Endothelial cell of umbilical vein (primary cell): ENCODE measurements around the gene ROPN1B. TPM values are rescaled to one million over a fixed set of nuclear protein-coding genes. Genes with fewer than 3 reads are reported as not detected.

Source experiments
- BruUV-seq: library from RNA; stranded (reverse); fragments of 400-500 nt; replicated peaks from 2 replicates; lab custom pipeline; 2021; lab: Mats Ljungman, UMichigan
- CTCF ChIA-PET: fragments of 300-600, 350-600 bp; sonication (Branson Sonifier 250); formaldehyde crosslinking; loops from one replicate; lab custom pipeline; 2021; ENCODE audit warnings: antibody characterized with exemption, inconsistent platforms; lab: Charles Lee
- POLR2A ChIA-PET: fragments of 300-600, 350-600 bp; sonication (Branson Sonifier 250); formaldehyde crosslinking; loops from one replicate; lab custom pipeline; 2021; ENCODE audit warnings: antibody characterized with exemption, inconsistent platforms; lab: Charles Lee
- DNase-seq: peaks from one replicate; pipeline ENCODE4 v3.0.0-alpha.2; 2011; ENCODE audit warnings: low read depth, low spot score
- FAIRE-seq: peaks from 2 replicates; lab custom pipeline; 2011; peaks lifted over from hg19 to GRCh38; lab: Jason Lieb, UNC
- H2AFZ ChIP-seq: 2 replicates; pipeline ENCODE4 v1.6.0; 2012; ENCODE audit warnings: low read depth, low read length, control low read depth, inconsistent platforms
- H3K27ac ChIP-seq: 2 replicates; pipeline ENCODE4 v1.5.1; 2011; ENCODE audit warnings: low read depth, mild to moderate bottlenecking, control low read depth, low read length, moderate library complexity; ENCODE audit not compliant: insufficient read depth
- H3K27me3 ChIP-seq, 2 experiments: 2 replicates each; pipeline versions ENCODE4 v1.6.0 to v1.6.1; 2011; ENCODE audit warnings: low read length in 2 of 2, mixed read lengths in 1 of 2; ENCODE audit not compliant: control insufficient read depth in 2 of 2, insufficient read depth in 2 of 2
- H3K36me3 ChIP-seq, 2 experiments: 2 replicates in 1 of 2; 3 replicates in 1 of 2; pipeline ENCODE4 v1.5.1; 2011; ENCODE audit warnings: low read length in 2 of 2, mild to moderate bottlenecking in 1 of 2, moderate library complexity in 1 of 2; ENCODE audit not compliant: control insufficient read depth in 2 of 2, insufficient read depth in 2 of 2; ENCODE audit errors: extremely low read depth in 1 of 2
- H3K4me1 ChIP-seq: 3 replicates; pipeline ENCODE4 v1.5.1; 2011; ENCODE audit warnings: mild to moderate bottlenecking, low read length; ENCODE audit not compliant: control insufficient read depth, insufficient read depth; ENCODE audit errors: extremely low read depth
- H3K4me2 ChIP-seq: 2 replicates; pipeline ENCODE4 v1.6.1; 2011; ENCODE audit warnings: low read length, control low read depth, mixed read lengths; ENCODE audit not compliant: insufficient read depth
- H3K4me3 ChIP-seq, 3 experiments: fragments of 200-600 bp in 1 of 3; sonication (generic), shearing (Covaris generic) in 1 of 3; replicated peaks in 1 of 3; 2 replicates each; pipeline ENCODE4 v1.5.1; 2011 to 2016; ENCODE audit warnings: control low read depth in 3 of 3, low read length in 3 of 3, mild to moderate bottlenecking in 2 of 3, inconsistent platforms in 1 of 3, low read depth in 1 of 3, moderate library complexity in 1 of 3; ENCODE audit not compliant: insufficient read depth in 1 of 3
- H3K79me2 ChIP-seq: 2 replicates; pipeline ENCODE4 v1.6.0; 2012; ENCODE audit warnings: low read length, inconsistent platforms; ENCODE audit not compliant: control insufficient read depth, insufficient read depth
- H3K9ac ChIP-seq: replicated peaks from 2 replicates; pipeline ENCODE3; 2011; ENCODE audit warnings: low read length, control low read depth; ENCODE audit not compliant: insufficient read depth; ENCODE audit errors: extremely low read depth
- H3K9me1 ChIP-seq: replicated peaks from 3 replicates; pipeline ENCODE4 v1.6.0; 2011; ENCODE audit warnings: mild to moderate bottlenecking, low read length; ENCODE audit not compliant: control insufficient read depth, insufficient read depth; ENCODE audit errors: extremely low read depth
- H3K9me3 ChIP-seq: replicated peaks from 2 replicates; pipeline ENCODE4 v1.5.1; 2012; ENCODE audit warnings: low read length, inconsistent platforms; ENCODE audit not compliant: control insufficient read depth, insufficient read depth
- H4K20me1 ChIP-seq: replicated peaks from 2 replicates; pipeline ENCODE3; 2011; ENCODE audit warnings: mild to moderate bottlenecking, low read length; ENCODE audit not compliant: control insufficient read depth, insufficient read depth; ENCODE audit errors: extremely low read depth
- EZH2 ChIP-seq: IDR thresholded peaks from 2 replicates; pipeline ENCODE4 v1.6.1; 2012; ENCODE audit warnings: borderline replicate concordance, low read depth, mild to moderate bottlenecking, moderate library complexity, low read length, inconsistent platforms; ENCODE audit not compliant: severe bottlenecking
- FOS ChIP-seq: IDR thresholded peaks from 2 replicates; pipeline ENCODE4 v1.6.1; 2011; ENCODE audit warnings: mild to moderate bottlenecking, low read length, moderate library complexity, borderline replicate concordance; ENCODE audit not compliant: insufficient read depth
- GATA2 ChIP-seq: IDR thresholded peaks from 2 replicates; pipeline ENCODE4 v1.7.0; 2011; ENCODE audit warnings: low read depth, mild to moderate bottlenecking, moderate library complexity, mixed read lengths, low read length; ENCODE audit not compliant: insufficient read length, insufficient read depth
- JUN ChIP-seq: IDR thresholded peaks from 2 replicates; pipeline ENCODE4 v1.6.1; 2011; ENCODE audit warnings: borderline replicate concordance, low read depth; ENCODE audit not compliant: insufficient read length, insufficient read depth
- MAX ChIP-seq: IDR thresholded peaks from 2 replicates; pipeline ENCODE4 v1.6.1; 2011; ENCODE audit not compliant: insufficient read depth, insufficient read length
- MYC ChIP-seq: IDR thresholded peaks from one replicate; pipeline ENCODE4 v1.6.1; 2011; ENCODE audit warnings: mild to moderate bottlenecking, low read depth, low read length
- POLR2AphosphoS5 ChIP-seq: IDR thresholded peaks from 2 replicates; pipeline ENCODE4 v1.6.1; 2012; ENCODE audit warnings: low read depth, mild to moderate bottlenecking, control low read depth, low read length, moderate library complexity; ENCODE audit not compliant: insufficient read depth
- dilution Hi-C: fragments of 300-500 bp; cut with MboI; formaldehyde crosslinking; loops from one replicate; pipeline ENCODE4 v1.15.0; 2019; ENCODE audit warnings: low sequenced_read_pairs; ENCODE audit not compliant: extremely low pct_ligation_motif_present
- intact Hi-C: fragments of 100-400 bp; cut with micrococcal nuclease; formaldehyde crosslinking; loops from one replicate; pipeline ENCODE4 v1.10.0; 2022
- polyA plus RNA-seq, 4 experiments: library from polyadenylated mRNA; depleted of rRNA in 3 of 4; stranded (reverse) in 3 of 4; unstranded in 1 of 4; fragments of >200 nt; gene quantifications; 2 replicates each; pipeline versions ENCODE4 v1.2.1 to v1.2.3, GENCODE V29; 2011 to 2012; ENCODE audit warnings: missing spikeins in 1 of 4
- total RNA-seq: library from RNA; stranded (reverse); gene quantifications from 2 replicates; pipeline ENCODE4 v1.2.3, GENCODE V29; 2021

The ROPN1B gene
- total and polyA plus RNA-seq, 2 donors (not counting 3 experiments of a cell fraction or from before 2014, with no cell fraction given), result not detected

GRCh38 chr3:126024049-126024854 lies 55.3 kb downstream of the ROPN1B start:
- FAIRE-seq (no peak), DNase-seq (no peak)
- Histone ChIP-seq H4K20me1 (no peaks in the 10 kb centered on the region), H3K27ac (no peak overlapping the region), H3K4me2 (no peak overlapping the region), H3K4me3 (no peak overlapping the region), H3K27me3 (no peaks in the 10 kb centered on the region), H3K9me3 (no peaks in the 10 kb centered on the region), H3K4me1 (no peaks in the 10 kb centered on the region), H3K9ac (no peak overlapping the region), H3K79me2 (no peaks in the 10 kb centered on the region), H2AFZ (no peak overlapping the region), H3K36me3 (peaks cover 0 to 7% of the 10 kb centered on the region in 2 experiments), H3K9me1 (no peaks in the 10 kb centered on the region)
- intact Hi-C loops, result no loop called here
- dilution Hi-C loops, result no loop called here
- TF ChIP-seq MYC (no peak), GATA2 (no peak), JUN (no peak), EZH2 (no peak), FOS (no peak), MAX (no peak), POLR2AphosphoS5 (no peak)
- CTCF ChIA-PET, result no interaction called here
- no TSS peak for BruUV-seq
- POLR2A ChIA-PET, result no interaction called here
